ENCODE data around the gene GTF2B.
A peak's percentile ranks its signal among the peaks of the same experiment; 100 is the strongest.
"Not testable (repeated sequence)": the region's sequence is repeated elsewhere in the genome, so short reads cannot be mapped to it uniquely, and the experiment has no call there.

GTF2B gene, protein sequence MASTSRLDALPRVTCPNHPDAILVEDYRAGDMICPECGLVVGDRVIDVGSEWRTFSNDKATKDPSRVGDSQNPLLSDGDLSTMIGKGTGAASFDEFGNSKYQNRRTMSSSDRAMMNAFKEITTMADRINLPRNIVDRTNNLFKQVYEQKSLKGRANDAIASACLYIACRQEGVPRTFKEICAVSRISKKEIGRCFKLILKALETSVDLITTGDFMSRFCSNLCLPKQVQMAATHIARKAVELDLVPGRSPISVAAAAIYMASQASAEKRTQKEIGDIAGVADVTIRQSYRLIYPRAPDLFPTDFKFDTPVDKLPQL

DNA sequence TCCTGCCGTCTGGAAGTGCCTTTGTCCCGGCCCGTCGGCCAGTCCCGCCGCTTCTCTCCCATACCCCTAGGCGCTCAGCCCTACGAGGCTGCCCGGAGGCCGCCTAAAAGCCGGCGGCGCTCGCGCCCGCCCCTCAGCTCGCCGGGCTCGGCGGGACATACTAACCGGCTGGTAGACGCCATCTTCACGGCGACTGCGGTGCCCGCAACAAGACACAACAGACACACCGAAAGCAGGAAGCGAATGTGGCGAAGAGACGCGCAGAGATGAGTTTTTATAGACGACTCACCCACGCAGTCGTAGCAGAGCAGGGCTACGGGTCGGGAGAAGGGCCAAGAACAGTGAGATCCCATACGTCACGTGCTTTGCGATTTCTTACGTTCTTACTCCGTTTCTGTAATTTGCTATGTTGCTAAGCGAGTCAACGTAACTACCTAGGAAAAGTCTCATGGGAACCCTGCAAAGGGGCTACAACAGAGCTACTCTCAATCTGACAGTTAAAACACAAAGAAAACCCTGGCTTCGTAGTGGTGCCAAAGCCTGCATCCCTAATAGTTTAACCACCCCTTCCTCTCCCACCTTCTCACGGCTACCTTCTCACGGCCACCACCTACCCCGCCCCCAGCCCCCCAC is at the start of gene GTF2B:
Gene GTF2B (minus strand): TSS at position 250 of the 633 bp plus-strand sequence. CDS start 68 bp downstream, at position 182.
- peak; percentile 96 for DNase-seq (ENCODE audit: low spot score)

DNA sequence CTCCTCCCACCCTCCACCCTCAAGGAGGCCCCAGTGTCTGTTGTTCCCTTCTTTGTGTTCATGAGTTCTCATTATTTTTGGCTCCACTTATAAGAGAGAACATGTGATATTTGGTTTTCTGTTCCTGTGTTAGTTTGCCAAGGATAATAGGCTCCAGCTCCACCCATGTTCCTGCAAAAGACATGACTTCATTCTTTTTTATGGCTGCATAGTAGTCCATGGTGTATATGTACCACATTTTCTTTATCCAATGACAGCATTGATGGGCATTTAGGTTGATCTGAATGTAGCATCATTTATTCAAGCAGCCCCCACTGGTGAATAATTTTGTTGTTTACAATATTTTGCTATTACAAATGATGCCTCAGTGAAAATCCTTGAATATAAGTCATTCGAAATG is 47.2 kb upstream of the GTF2B start:
- not testable (repeated sequence) for DNase-seq (ENCODE audit: low spot score)

DNA sequence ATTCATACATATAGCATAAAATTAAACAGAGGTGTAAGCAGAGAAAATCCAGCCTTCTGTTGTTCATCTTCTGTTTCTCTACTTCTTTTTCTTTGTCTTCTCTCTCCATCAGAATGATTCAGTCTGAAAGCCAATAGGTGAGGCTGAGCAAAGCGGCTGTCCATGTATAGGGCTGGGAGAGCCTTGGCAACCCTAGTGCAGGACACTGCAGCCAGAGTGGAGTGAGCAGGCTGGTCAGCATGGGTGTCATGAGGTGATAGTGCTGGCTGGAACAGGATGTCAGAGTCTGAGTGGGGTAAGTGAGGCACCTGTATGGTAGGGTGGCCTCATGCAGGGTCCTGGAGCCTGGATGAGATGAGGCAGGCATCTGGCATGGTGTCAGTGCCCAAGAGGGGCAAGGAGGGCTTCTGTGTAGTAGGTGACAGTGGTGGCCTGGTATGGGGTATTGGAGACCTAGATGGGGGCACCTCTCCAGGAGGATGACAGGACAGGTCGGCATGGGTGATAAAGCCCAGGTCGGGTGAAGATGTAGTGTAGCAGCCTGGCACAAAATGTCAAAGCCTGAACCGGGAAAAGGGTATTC is 45.5 kb upstream of the GTF2B start:
- no peak for DNase-seq (ENCODE audit: low spot score)

DNA sequence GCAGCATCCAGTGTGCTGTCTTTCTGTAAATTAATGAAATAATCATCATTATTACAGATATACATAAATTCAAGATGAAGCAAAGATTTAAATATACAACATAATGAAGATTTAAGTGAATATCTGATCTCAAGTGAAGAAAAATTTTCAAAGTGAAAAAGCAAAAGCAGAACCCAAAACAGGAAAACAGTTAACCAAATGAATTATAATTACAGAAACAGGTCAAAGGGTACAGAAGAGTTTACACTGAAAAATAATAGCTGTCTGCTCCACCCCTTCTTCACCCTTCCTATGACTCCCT is 44.8 kb upstream of the GTF2B start:
- DNase-seq (ENCODE audit: low spot score): no peak

DNA sequence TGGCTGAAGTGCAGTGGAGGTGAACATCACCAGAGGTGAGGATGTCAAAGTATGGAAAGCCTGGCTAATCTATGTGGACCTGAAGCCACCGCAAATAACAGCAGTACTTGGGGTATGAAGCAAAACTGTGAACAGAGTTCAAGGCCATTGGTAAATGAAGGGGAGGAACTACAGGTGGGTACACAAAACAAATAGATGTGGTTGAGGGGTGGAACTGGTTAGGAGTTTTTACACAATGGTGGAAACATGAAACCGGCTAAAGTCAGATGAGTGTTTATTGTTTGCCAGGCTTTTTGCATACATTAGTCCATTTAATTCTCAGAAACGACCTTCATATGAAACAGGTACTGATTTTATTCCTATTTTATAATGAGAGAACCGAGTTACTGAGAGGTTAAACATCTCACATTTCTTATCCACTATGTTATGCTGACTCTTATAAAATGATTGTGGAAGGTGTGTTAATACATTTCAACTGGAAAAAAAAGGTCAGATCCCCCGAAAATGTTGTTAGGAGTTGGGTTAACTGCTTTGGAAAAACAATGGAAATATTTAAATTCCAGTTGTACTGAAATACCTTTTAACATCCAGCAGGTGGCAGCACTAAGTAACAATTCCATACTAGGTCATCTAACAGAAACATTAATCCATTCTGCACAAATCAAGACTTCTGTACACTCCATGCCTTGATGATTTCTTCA is 44.3 kb upstream of the GTF2B start:
- DNase-seq (ENCODE audit: low spot score): peak; percentile 69

DNA sequence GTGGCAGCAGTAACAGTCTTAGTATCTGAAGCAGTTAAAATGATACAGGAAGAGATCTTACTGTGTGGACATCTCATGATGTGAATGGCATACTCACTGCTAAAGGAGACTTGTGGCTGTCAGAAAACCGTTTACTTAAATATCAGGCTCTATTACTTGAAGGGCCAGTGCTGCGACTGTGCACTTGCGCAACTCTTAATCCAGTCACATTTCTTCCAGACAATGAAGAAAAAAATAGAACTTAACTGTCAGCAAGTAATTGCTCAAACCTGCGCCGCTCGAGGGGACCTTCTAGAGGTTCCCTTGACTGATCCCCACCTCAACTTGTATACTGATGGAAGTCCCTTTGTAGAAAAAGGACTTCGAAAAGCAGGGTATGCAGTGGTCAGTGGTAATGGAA is 38.8 kb upstream of the GTF2B start:
- not testable (repeated sequence) for DNase-seq (ENCODE audit: low spot score)

DNA sequence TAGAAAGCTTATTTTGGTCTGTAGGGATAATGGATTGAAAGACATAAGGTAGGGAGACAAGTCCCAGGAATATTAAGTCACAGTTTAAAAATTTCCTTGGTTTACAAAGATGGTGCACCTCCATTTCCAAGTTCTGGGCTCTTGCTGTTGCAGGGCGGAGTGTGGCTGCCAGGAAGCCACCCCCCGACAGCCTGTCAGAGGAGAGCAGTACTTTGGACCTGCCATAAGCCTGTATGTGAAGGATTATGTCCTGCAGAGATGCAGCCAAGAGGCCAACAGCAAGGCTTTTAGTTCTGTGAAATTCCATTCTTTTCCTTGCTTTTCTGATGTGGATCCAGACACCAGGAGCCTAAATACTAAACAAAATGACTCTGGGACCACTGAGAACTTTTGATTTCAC is 31.9 kb upstream of the GTF2B start:
- no peak for DNase-seq (ENCODE audit: low spot score)

DNA sequence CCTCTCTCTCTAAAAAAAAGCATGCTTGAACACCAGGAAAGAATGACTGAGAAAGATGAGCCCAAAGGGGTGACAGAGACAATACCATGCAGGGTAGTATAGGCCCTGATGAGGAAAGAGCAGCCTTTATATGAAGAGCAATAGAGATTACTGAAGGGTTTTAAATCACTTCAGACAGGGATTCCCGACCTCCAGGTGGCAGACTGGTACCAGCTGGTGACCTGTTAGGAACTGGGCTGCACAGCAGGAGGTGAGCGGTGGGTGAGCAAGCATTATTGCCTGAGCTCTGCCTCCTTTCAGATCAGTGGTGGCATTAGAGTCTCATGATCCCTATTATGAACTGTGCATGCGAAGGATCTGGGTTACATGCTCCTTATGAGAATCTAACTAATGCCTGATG is 30.8 kb upstream of the GTF2B start:
- no peak for DNase-seq (ENCODE audit: low spot score)

DNA sequence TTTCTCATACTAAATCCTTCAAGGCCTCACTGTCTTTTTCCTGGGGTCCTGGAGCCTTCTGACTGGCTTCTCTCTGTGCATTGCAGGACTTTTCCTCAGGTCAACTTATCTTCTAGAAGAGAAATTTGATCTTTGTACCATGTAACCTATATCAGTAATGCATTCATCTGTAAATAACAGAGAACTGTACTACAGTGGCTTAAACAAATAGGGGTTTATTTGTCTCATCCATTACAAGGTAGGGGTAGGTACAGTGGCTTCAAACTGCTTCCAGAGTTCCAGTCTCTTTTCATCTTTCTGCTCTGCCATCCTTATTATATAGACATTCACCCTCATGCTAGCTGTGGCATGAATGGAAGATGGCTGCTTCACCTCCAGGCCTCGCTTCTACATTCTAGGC is 29.5 kb upstream of the GTF2B start:
- DNase-seq (ENCODE audit: low spot score): no peak

DNA sequence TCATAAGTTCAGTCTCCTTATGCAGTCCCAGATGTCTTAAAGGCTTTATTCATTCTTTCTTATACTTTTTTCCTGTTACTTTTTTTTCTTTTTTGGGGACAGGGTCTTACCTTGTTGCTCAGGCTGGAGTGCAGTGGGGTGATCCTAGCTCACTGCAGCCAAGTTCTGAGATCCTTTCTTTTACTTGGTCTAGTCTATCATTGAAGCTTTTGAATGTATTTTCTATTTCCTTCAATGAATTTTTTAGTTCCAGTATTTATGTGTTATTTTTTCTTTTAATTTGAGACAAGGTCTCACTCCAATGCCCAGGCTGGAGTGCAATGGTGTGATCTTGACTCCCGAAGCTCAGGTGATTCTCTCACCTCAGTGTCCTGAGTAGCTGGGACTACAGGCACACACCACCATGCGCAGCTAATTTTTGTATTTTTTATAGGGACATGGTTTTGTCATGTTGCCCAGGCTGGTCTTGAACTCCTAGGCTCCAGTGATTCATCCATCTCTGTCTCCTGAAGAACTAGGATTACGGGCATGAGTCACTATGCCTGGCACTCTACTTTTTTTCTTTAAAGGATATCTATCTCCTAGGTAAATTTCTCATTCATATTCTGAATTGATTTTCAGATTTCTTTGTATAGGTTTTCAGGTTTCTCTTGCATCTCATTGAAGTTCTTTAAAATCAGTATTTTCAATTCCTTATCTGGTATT is 26.1 kb upstream of the GTF2B start:
- DNase-seq (ENCODE audit: low spot score): no peak

DNA sequence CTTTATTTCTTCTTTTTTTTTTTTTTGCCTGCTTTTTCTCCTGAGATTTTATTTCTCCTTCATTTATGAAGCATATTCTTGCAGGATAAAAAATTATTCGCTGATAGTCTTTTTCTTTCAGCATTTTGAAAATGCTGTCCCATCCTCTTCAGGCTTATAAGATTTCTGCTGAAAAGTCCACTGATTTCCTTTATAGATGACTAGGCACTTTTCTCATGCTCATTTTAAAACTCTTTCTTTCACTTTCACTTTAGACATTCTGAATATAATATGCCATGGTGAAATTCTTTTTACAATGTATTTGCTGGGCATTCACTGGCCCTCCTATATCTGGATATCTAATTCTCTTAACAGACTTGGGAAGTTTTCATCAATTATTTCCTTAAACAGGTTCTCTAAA is 25.5 kb upstream of the GTF2B start:
- DNase-seq (ENCODE audit: low spot score): no peak

DNA sequence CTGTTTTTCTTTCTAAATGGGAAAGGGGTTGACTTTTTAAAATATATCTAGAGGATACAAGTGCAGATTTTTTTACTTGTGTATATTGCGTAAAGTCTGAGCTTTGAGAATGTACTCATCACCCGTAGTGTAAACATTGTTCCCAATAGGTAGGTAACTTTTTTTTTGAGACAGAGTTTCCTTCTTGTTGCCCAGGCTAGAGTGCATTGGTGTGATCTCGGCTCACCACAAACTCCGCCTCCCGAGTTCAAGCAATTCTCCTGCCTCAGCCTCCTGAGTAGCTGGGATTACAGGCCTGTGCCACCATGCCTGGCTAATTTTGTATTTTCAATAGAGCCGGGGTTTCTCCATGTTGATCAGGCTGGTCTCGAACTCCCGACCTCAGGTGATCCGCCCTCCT is 20.4 kb upstream of the GTF2B start:
- not testable (repeated sequence) for DNase-seq (ENCODE audit: low spot score)

DNA sequence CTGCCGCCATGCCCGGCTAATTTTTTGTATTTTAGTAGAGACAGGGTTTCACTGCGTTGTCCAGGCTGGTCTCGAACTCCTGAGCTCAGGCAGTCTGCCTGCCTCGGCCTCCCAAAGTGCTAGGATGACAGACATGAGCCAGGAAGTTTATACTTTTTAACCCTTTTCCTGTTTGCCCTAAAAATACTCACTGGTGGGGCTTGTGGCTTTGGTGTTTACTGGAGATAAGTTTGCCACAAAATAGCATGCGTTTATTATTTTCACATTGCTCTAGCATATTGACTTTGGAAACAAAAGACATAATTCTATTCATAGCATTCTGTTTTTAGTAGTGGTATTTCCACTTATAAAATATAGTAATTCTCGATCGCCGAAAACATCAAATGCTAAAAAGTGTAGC is 19.8 kb upstream of the GTF2B start:
- DNase-seq (ENCODE audit: low spot score): no peak

DNA sequence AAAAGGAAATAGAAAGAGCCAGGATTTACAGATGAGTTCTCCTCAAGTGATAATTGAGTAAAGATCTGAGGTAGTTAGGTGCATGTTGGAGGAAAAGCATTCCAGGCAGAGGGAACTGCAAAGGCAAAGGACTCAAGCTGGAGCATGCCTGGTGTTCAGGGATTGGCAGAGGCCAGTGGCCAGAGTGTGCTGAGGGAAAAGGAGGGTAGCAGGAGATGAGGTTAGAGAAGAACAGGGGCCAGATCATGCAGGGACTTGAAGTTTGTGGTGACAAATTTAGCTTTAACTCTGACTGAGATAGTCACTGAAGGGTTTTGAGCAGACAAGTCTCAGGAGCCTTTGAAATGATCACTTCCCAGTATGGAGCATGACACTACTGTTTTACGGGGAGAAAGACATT is 19.0 kb upstream of the GTF2B start:
- DNase-seq (ENCODE audit: low spot score): no peak

DNA sequence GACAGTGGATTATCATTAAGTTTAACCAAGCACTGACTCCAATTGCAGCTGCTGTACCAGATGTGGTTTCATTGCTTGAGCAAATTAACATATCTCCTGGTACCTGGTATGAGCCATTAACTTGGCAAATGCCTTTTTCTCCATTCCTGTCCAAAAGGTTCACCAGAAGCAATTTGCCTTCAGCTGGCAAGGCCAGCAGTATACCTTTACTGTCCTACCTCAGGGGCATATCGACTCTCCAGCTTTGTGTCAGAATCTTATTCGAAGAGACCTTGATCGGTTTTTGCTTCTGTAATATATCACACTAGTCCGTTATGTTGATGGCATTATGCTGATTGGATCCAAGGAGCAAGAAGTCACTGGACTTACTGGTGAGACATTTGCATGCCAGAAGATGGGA is 9.5 kb upstream of the GTF2B start:
- DNase-seq (ENCODE audit: low spot score): no peak

DNA sequence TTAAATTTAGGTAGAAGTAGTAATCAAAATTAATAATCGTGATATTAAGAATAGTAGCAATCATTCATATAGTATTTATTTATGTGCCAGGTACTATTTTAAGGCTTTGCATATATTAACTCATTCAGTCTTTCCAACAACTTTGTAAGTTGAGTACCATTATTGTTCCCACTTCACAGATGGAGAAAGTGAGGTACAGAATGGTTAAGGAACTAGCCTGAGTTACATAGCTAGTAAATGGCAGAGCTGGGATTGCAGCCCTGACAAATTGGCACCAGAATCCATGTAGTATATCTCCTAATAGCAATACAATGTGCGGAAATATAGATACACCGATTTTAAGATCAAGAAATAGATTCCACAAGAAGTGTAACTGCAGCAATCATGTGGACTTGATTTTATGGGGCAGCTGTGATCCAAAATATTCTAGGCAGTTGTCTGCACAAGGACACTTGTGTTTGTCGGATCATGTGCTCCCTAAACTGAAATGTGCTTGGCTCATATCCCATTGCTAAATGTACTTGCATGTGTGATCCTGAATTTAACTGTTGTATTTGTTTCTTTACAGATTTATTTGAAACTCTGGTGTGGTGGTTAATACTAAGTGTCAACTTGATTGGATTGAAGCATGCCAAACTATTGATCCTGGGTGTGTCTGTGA is 5.8 kb upstream of the GTF2B start:
- DNase-seq (ENCODE audit: low spot score): no peak

DNA sequence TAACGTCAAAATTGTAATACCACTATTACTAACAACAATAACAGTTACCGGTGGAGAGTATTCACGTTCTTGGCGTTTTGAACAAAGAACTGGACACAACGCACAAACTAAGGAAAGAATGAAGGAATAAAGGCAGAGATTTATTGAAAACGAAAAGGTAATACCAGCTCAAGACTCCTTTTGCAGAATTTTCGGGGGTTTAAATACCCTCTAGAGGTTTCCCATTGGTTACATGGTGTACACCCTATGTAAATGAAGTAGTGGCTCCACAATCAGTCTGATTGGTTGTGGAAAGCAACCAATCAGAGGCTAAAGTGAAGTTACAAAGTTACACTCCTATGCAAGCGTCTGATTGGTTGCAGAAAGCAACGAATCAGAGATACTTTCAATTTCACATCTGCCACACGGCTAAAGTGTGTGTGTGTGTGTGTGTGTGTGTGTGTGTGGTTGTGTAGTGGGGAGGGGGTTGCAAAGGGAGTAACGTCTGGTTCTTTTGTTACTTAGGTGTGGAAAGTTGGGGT is 1.1 kb upstream of the GTF2B start:
- DNase-seq (ENCODE audit: low spot score): peak; percentile 71

DNA sequence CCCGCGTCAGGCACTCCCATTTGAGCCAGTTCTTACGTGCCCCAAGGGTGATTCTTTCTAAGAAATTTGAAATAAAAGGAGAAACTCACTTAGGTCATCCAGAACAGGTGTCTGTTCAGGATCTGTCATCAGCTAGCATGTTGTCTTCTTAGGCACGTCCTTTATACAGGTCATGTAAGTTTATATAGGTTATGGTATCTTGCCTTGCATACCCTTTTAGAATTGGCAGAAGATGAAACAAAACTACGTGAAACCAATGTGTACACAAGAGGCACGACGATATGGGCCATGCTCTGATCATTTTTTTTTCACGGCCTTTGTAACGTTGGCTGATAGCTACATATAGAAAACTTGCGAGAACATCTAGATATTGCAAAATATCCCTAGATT is 579 bp upstream of the GTF2B start:
- peak; percentile 29 for DNase-seq (ENCODE audit: low spot score)

DNA sequence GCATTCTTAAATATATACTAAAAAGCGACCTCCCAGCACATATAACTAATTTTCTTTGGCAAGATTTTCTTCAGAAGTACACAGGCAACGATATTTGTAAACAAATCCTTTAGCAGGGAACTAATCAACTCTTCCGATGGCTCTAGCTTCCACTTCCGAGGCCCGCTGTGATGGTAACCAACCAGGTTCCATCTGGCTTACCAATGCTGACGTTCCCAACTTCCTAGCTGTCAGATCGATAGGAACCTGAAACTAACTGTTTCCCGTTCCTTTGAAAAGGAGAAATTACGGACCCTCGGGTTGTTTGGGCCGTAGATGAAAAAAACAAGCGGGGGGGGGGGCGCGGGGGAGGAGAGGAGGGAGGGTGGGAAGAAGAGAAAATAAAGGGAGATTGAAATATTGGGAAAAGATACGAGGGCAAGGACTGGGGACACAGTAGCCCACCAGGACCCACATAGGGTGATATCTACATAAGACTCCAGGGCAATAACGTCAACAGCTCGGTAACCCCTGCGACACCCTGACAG is 513 bp downstream of the GTF2B start:
- DNase-seq (ENCODE audit: low spot score): peak; percentile 48

DNA sequence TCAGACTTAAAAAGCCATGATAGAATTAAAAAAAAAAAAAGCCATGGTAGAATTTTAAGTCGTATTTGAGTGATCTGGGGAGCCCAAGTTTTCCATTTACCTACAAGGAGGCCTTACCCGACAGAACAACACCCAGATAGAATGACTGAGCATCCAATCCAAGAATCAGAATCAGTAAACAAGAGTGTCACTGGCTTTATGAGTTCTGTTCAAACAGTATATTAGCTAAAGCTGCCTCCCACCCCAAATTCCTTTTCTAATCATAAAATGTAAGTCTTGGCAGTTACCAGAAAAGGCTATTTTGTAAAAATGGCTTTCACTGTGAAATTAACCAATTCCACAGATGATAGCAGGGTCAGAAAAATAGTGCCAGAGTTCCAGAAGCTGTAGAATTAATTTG is 1.2 kb downstream of the GTF2B start:
- DNase-seq (ENCODE audit: low spot score): peak; percentile 52

DNA sequence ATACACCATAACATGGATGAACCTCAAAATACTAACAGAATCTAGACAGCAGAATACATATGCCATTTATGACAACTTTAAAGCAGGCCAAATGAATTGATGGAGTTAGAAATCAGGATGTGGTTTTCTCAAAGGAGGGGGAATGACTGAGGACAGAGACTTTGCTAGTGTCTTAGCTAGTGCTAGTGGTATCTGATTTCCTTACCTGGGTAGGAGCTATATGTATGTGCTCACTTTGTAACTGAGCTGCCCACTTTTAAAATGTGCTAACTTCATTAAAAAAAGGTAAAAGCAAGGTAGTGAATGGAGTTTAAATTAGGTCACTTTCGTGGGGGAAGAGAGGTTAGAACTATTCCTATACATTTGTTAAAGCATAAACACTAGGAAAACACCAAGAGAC is 2.6 kb downstream of the GTF2B start:
- DNase-seq (ENCODE audit: low spot score): no peak

DNA sequence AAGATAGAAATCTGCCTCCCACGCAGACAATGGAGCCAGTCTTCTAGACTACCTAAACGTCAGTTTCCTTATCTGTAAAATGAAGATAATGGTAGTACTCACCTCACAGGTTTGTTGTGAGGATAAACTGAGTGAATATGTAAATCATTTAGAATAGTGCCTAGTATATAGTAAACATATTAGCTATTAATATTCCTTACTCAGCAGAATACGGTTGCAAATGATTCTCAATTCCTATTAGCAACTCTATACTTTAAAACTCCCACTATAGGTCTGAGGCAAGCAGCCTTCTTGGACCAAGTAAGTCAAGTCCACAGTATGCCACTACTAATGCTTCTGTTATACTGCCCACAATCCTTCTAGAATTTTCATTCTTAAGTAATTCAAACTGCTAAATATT is 5.4 kb downstream of the GTF2B start:
- DNase-seq (ENCODE audit: low spot score): no peak
